Neural cell (in vitro differentiated cells): ENCODE measurements around the gene KCNMB2. TPM values are rescaled to one million over a fixed set of nuclear protein-coding genes. Genes with fewer than 3 reads are reported as not detected.

Source experiments
- H2AFZ ChIP-seq: fragments of 200-600, 300-800 bp; sonication (generic), shearing (Covaris generic); 2 replicates; pipeline ENCODE4 v1.6.0; 2014; ENCODE audit warnings: low read depth, mild to moderate bottlenecking, antibody characterized with exemption, low read length, moderate library complexity
- H3F3A ChIP-seq: fragments of 200-600 bp; shearing (Covaris generic); 2 replicates; pipeline ENCODE4 v1.6.1; 2016; ENCODE audit warnings: mild to moderate bottlenecking, moderate library complexity, mixed read lengths, antibody characterized with exemption, low read length; ENCODE audit not compliant: insufficient read depth, poor library complexity, severe bottlenecking
- H3K27ac ChIP-seq: fragments of 200-600, 300-800 bp; sonication (generic), shearing (Covaris generic); 2 replicates; pipeline ENCODE4 v1.5.1; 2014; ENCODE audit warnings: mild to moderate bottlenecking, low read length, moderate library complexity
- H3K27me3 ChIP-seq: fragments of 300-800, 200-600 bp; sonication (generic), shearing (Covaris generic); 2 replicates; pipeline ENCODE4 v1.6.0; 2014; ENCODE audit warnings: mild to moderate bottlenecking, low read depth, low read length, moderate library complexity; ENCODE audit not compliant: insufficient read depth
- H3K36me3 ChIP-seq: fragments of 300-800, 200-600 bp; sonication (generic), shearing (Covaris generic); 2 replicates; pipeline ENCODE4 v1.5.1; 2014; ENCODE audit warnings: mild to moderate bottlenecking, antibody characterized with exemption, low read length, moderate library complexity; ENCODE audit not compliant: insufficient read depth
- H3K4me2 ChIP-seq: fragments of 300-800, 200-600 bp; sonication (generic), shearing (Covaris generic); 2 replicates; pipeline ENCODE4 v1.6.0; 2014; ENCODE audit warnings: mild to moderate bottlenecking, low read length
- H3K4me3 ChIP-seq: fragments of 300-800, 200-600 bp; sonication (generic), shearing (Covaris generic); 2 replicates; pipeline ENCODE4 v1.5.1; 2014; ENCODE audit warnings: mild to moderate bottlenecking, low read length, moderate library complexity
- H3K79me2 ChIP-seq: fragments of 200-600 bp; shearing (Covaris generic); replicated peaks from 2 replicates; pipeline ENCODE4 v1.6.0; 2014; ENCODE audit warnings: mild to moderate bottlenecking, low read length, moderate library complexity; ENCODE audit not compliant: insufficient read depth
- H3K9ac ChIP-seq: fragments of 300-800, 200-600 bp; sonication (generic), shearing (Covaris generic); 2 replicates; pipeline ENCODE4 v1.6.1; 2016; ENCODE audit warnings: mild to moderate bottlenecking, low read length, mixed read lengths
- H3K9me2 ChIP-seq: fragments of 200-600 bp; shearing (Covaris generic); 2 replicates; pipeline ENCODE4 v1.6.1; 2016; ENCODE audit warnings: mild to moderate bottlenecking, low read length, mixed read lengths; ENCODE audit not compliant: insufficient read depth
- H3K9me3 ChIP-seq: fragments of 200-600, 300-800 bp; sonication (generic), shearing (Covaris generic); 2 replicates; pipeline ENCODE4 v1.6.1; 2016; ENCODE audit warnings: mild to moderate bottlenecking, mixed run types, low read length, moderate library complexity, mixed read lengths
- H4K20me1 ChIP-seq: fragments of 200-600 bp; shearing (Covaris generic); 2 replicates; pipeline ENCODE4 v1.6.1; 2016; ENCODE audit warnings: mild to moderate bottlenecking, mixed run types; ENCODE audit not compliant: insufficient read depth
- CTCF ChIP-seq: fragments of 450-650 bp; IDR thresholded peaks from 2 replicates; pipeline ENCODE4 v1.5.1; 2014; ENCODE audit warnings: antibody characterized with exemption, mild to moderate bottlenecking, moderate library complexity; ENCODE audit not compliant: poor library complexity, severe bottlenecking
- EP300 ChIP-seq: fragments of 450-650 bp; conservative IDR thresholded peaks from 2 replicates; pipeline ENCODE4 v1.6.1; 2014; ENCODE audit warnings: antibody characterized with exemption, mild to moderate bottlenecking, moderate library complexity; ENCODE audit not compliant: poor library complexity, severe bottlenecking
- EZH2 ChIP-seq: fragments of 200-600, 300-800 bp; shearing (Covaris generic), sonication (generic); IDR thresholded peaks from 2 replicates; pipeline ENCODE4 v1.6.1; 2014; ENCODE audit warnings: antibody characterized with exemption, low read length, borderline replicate concordance, mild to moderate bottlenecking; ENCODE audit not compliant: insufficient read depth, poor library complexity, severe bottlenecking
- MXI1 ChIP-seq: fragments of 450-650 bp; conservative IDR thresholded peaks from 2 replicates; pipeline ENCODE4 v1.6.1; 2014; ENCODE audit warnings: antibody characterized with exemption, mild to moderate bottlenecking; ENCODE audit not compliant: poor library complexity, severe bottlenecking
- POLR2AphosphoS5 ChIP-seq: IDR thresholded peaks from 2 replicates; pipeline ENCODE4 v1.6.1; 2012
- RAD21 ChIP-seq: fragments of 450-650 bp; conservative IDR thresholded peaks from 2 replicates; pipeline ENCODE4 v1.6.1; 2014; ENCODE audit warnings: antibody characterized with exemption, mild to moderate bottlenecking, moderate library complexity
- REST ChIP-seq: IDR thresholded peaks from 2 replicates; pipeline ENCODE4 v1.6.1; 2012; ENCODE audit warnings: borderline replicate concordance
- SMC3 ChIP-seq: fragments of 450-650 bp; conservative IDR thresholded peaks from 2 replicates; pipeline ENCODE4 v1.6.1; 2014; ENCODE audit warnings: antibody characterized with exemption, mild to moderate bottlenecking, moderate library complexity; ENCODE audit not compliant: poor library complexity
- TAF1 ChIP-seq: IDR thresholded peaks from 2 replicates; pipeline ENCODE4 v1.6.1; 2012; ENCODE audit warnings: low read depth
- polyA plus RNA-seq: library from polyadenylated mRNA; depleted of rRNA; stranded (reverse); fragments of >200 nt; gene quantifications from 2 replicates; pipeline ENCODE4 v1.2.3, GENCODE V29; 2014

The KCNMB2 gene
- polyA plus RNA-seq, 1 donor from 2014 or later = 0.93 TPM

GRCh38 chr3:178526291-178526690, 9.9 kb upstream of the KCNMB2 start:
- Histone ChIP-seq H3K79me2 (no peaks in the 10 kb centered on the region), H3K4me3 (peak overlapping the region; percentile 4), H3K9me2 (no peaks in the 10 kb centered on the region), H3K9me3 (no peaks in the 10 kb centered on the region), H3K4me2 (no peak overlapping the region), H3F3A (no peaks in the 10 kb centered on the region), H3K9ac (no peak overlapping the region), H4K20me1 (no peaks in the 10 kb centered on the region), H3K27ac (no peak overlapping the region), H3K36me3 (no peaks in the 10 kb centered on the region), H2AFZ (no peak overlapping the region), H3K27me3 (no peaks in the 10 kb centered on the region)
- TF ChIP-seq SMC3 (no peak), MXI1 (peak; percentile 13), REST (peak; percentile 86), EZH2 (no peak), EP300 (peak; percentile 13), CTCF (no peak), POLR2AphosphoS5 (peak; percentile 7), TAF1 (no peak)

- H3K79me2 ChIP-seq = no peaks in the 10 kb centered on the region
- H4K20me1 ChIP-seq = no peaks in the 10 kb centered on the region
- H3K4me3 ChIP-seq = no peak overlapping the region
- H3K36me3 ChIP-seq = no peaks in the 10 kb centered on the region
- H3K4me2 ChIP-seq = no peak overlapping the region
- no peak overlapping the region for H3K9ac ChIP-seq
- H3K27me3 ChIP-seq = no peaks in the 10 kb centered on the region
- no peaks in the 10 kb centered on the region for H3F3A ChIP-seq
- TF ChIP-seq EZH2 (no peak), EP300 (no peak), TAF1 (no peak), RAD21 (no peak), POLR2AphosphoS5 (no peak), MXI1 (no peak), CTCF (no peak), SMC3 (no peak), REST (no peak)
- H3K9me3 ChIP-seq = no peaks in the 10 kb centered on the region
- H3K9me2 ChIP-seq = no peaks in the 10 kb centered on the region
- H2AFZ ChIP-seq = no peak overlapping the region
- H3K27ac ChIP-seq = no peak overlapping the region
These were observed 8.3 kb upstream of the KCNMB2 start for GRCh38 chr3:178527981-178528380.
